MM.1S (cell line): Measurements from ENCODE around the gene ZNF180.

Experiments
- EZH2 ChIP-seq: fragments of 300-600 bp; sonication (generic); optimal IDR thresholded peaks from 2 replicates; pipeline ENCODE3; 2017; ENCODE audit warnings: low read depth, mild to moderate bottlenecking, antibody characterized with exemption, low read length, mixed read lengths
- EZH2phosphoT487 ChIP-seq: fragments of 300-600 bp; sonication (generic); IDR thresholded peaks from 2 replicates; pipeline ENCODE4 v1.6.1; 2018; ENCODE audit warnings: antibody characterized with exemption, low read length
- TF ChIP-seq, protein P1 (sequence below): fragments of 300-600 bp; sonication (generic); IDR thresholded peaks from 2 replicates; pipeline ENCODE4 v1.5.1; 2016; ENCODE audit warnings: antibody characterized with exemption, low read length, mixed read lengths

DNA sequence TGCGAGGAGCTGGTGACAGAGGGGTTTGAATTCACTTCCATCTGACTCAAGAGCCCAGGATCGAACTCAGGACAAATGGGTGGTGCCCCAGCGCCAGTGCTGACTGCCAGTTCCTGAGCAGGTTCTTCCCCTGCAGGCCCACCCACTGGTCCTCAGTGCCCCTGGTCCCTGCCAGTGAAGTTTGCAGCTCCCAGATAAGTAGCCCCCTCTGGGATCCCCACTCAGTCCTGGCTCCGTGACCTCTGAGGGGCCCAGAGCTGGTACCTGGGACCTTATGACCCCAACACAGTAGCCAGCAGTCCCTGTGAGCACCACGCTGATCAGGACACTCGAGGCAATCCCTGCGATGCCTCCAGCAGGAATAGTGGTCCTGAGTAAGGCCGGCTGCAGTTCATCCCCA lies 40.4 kb upstream of the ZNF180 start:
- TF ChIP-seq, protein P1, sequence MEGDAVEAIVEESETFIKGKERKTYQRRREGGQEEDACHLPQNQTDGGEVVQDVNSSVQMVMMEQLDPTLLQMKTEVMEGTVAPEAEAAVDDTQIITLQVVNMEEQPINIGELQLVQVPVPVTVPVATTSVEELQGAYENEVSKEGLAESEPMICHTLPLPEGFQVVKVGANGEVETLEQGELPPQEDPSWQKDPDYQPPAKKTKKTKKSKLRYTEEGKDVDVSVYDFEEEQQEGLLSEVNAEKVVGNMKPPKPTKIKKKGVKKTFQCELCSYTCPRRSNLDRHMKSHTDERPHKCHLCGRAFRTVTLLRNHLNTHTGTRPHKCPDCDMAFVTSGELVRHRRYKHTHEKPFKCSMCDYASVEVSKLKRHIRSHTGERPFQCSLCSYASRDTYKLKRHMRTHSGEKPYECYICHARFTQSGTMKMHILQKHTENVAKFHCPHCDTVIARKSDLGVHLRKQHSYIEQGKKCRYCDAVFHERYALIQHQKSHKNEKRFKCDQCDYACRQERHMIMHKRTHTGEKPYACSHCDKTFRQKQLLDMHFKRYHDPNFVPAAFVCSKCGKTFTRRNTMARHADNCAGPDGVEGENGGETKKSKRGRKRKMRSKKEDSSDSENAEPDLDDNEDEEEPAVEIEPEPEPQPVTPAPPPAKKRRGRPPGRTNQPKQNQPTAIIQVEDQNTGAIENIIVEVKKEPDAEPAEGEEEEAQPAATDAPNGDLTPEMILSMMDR, result no peak
- TF ChIP-seq EZH2phosphoT487 (no peak), EZH2 (no peak)
